NCI-H2029 treated with DMSO at 0.1 percent for 48 hours (cell line): ENCODE data around the gene UROC1.
A peak's percentile ranks its signal among the peaks of the same experiment; 100 is the strongest.
"Not testable (repeated sequence)": the region's sequence is repeated elsewhere in the genome, so short reads cannot be mapped to it uniquely, and the experiment has no call there.

Source experiments
- DNase-seq: peaks from one replicate; lab custom pipeline; 2025; lab: John Stamatoyannopoulos, UW

UROC1 gene

GRCh38 chr3:126546549-126547239 is 29.1 kb upstream of the UROC1 start:
- DNase-seq = no peak

DNA sequence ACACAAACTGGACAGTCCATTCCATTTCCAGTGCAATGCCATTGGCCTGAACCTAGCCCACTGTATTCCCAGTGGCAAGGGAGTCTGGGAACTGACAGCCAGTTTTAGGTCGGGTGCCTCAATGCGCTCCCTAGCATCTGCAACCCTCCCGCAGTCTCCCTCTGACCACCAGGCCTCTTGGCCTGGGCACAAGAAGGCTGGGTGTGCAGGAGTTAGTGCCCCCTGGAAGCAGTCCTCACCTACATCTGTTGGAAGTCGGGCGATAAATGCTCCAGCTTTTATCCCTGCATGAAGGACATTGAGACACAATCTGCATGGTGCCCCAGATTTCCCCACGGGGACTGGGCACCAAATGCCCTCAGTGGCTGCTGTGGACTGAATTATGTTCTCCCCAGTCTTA is 28.4 kb upstream of the UROC1 start:
- no peak for DNase-seq

DNA sequence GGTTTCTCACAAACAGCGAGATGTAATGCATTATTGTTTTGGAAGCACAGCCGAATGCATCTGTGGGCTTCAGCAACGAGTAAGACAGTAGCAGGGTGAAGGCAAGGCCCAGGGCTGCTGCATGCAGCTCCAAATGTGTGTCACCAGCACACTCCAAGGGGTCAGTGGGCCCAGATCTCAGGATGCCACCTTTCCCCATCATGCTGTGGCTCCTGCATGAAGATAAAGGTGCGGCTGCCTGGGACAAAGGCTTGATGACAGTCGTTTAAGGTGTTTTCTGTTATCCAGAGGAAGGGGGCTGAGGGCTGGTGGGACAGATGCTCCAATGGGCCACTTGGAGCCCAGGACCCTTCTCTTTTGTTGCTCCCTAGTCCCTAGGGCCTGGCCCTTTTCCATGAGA is 28.0 kb upstream of the UROC1 start:
- DNase-seq = no peak

DNA sequence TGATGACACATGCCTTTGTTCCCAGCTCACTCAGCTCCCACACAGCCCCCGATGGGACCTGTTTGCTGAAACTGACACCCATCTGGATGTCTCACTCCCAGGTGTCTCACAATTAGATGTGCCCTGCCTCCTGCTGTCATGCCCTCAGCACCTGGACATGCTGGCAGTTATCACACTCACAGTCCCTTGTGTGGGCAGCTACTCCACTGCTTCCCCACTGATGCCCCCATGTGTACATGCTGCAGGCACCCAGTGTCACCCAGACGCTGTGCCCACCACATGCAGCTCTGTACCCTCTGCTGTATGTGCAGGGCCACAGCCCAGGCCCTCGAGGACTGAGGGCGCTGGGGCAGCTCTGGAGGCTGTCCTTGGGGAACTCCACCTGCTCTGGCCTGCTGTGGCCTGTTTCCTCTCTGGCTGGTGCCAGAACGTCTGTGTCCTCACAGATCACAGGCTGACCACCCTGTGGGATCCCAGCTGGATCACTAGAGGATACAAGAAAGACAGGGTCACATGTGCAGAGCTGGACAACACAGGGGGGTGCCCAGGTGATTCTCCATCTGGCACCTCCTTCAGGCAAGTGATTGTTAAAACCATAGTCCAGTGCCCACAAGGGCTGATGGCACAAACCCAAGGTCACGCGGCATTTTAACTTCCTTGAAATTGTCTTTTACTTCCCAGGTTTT is 27.2 kb upstream of the UROC1 start:
- DNase-seq = no peak

DNA sequence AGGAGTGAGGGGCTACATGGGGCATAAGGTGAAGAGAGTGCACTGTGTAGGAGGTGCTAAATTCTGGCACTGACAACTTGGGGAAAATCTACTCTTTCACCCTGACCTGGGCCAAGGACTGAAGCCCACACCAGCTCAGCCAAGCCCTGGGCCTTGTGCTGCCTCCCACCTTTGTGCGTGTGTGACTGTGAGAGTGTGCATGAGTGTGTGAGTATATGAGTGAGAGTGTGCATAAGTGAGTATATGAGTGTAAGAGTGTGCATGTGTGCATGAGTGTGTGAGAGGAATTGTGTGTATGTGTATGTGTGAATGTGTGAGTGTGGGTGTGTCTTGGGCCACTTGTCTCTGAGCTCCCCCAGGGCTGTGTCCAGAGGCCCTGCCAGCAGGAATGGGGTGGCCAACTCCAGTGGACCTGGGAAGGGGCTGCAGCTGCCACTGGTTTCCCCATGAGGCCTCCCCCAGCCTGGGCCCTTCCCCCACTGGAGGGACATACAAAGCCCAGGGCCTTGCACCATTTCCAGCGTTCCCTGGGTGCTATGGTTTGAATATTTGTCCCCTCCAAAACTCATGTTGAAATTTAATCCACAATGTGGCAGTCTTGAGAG is 26.0 kb upstream of the UROC1 start:
- no peak for DNase-seq

DNA sequence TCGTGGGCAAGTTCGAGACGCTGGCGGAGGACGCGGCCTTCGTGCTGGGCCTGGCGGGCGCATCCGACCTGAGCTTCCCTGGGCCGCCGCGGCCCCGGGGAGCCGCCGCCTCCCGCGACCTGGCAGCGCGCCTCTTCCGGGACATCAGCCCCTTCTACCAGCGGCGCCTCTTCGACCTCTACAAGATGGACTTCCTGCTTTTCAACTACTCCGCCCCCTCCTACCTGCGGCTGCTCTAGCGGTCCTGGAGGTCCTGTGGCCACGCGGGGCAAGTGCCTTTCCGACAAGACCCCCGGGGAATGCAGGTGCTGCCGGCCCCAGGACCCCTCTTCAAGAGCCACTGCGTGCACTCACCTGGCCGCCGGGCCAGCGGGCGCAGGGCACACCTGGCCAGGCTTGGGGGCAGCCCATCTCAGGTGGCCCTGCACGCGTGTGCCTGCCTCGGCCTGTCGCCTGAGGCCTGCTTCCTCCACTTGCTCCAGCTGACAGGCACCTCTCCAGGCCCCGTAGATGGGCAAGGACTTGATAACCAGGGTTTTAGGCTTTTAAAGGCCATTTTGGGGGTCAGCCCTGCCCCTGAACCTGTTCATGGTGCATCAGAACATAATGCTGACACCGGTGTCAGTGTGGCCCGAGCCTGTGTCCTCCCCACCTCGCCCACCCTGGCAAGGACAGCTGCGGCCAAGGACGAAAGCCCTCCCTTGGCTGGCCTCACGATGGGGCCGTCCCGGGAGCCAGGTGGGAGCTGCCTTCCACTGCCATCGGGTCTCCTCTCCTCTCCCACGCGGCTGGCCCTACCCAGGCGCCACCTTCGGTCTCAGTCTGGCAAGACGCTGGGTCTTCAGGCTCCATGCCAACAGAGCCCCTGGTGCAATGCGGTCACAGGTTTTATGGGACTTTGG is 25.0 kb upstream of the UROC1 start:
- no peak for DNase-seq

DNA sequence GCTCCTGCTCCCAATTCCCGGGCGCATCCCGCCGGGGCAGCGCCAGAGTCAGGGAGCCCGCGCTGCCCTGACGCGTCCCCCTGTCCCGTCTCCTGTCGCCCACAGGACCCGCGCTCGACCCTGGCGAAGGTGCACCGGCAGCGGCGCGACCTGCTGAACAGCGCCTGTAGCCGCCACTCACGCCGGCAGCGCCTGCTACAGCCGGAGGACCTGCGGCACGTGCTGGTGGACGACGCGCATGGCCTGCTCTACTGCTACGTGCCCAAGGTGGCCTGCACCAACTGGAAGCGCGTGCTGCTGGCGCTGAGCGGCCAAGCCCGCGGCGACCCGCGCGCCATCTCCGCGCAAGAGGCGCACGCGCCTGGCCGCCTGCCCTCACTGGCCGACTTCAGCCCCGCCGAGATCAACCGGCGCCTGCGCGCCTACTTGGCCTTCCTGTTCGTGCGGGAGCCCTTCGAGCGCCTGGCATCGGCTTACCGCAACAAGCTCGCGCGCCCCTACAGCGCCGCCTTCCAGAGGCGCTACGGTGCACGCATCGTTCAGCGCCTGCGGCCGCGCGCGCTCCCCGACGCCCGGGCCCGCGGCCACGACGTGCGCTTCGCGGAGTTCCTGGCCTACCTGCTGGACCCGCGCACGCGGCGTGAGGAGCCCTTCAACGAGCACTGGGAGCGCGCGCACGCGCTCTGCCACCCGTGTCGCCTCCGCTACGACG is 24.2 kb upstream of the UROC1 start:
- DNase-seq = no peak

DNA sequence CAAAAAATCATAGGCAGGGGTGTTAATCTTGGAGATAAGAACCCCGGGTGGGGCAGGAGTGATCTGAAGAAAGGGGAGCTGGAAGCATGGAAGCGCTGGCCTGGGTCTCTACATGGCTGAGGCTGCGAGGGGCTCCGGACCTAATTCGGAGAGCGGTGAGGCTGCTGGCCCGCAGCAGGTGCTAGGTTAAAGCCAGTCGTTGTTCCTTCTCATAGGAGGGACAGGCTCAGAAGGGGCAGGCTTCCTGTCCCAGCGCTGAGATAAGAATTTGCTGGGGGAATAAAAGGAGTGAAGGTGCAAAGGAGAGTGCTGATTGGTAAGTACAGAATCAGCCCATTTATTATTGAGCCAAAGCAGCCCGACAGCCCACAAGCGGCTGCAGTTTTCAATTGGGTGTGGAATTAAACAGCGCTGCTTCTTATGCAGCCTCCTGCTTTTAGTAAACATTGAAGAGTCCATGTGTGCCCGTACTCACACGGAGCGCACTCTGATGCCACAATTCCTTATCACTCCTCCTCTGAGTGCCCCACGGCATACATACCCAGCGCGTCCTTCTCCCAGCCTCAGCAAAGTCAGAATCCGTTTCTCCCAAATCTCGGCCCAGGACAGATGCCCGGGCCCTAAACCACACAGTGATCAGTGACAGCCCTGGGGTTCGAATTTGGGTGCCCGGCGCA is 23.5 kb upstream of the UROC1 start:
- DNase-seq = no peak

- no peak for DNase-seq
These were observed 22.8 kb upstream of the UROC1 start for GRCh38 chr3:126540342-126540849.

DNA sequence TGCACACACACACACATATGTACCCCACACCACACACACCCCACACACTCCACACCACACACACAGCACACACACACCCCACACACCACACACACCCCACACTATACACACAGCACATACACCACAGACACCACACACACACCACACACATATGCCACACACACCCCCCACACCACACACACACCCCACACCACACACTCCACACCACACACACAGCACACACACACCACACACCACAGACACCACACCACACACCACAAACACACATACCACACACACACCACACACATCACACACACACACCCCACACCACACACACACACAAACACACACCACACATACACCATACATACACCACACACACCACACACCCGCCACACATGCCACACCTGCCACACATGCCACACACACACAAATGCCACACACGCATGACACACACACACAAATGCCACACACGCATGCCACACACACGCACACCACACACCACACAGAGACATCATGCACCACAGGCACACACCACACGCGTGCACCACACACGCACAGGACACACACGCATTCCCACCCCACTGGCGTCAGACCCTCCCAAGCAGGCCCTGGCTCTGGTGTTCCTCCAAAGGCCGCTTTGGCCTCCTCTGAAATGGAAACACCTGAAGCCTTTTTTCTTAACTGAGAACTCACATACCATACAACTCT is 22.1 kb upstream of the UROC1 start:
- no peak for DNase-seq

- no peak for DNase-seq
These were observed 21.4 kb upstream of the UROC1 start for GRCh38 chr3:126538966-126539365.

GRCh38 chr3:126538316-126538715 is 20.7 kb upstream of the UROC1 start:
- DNase-seq = no peak

GRCh38 chr3:126537730-126538281 is 20.2 kb upstream of the UROC1 start:
- peak; percentile 77 for DNase-seq

- DNase-seq = peak; percentile 16
These were observed 19.6 kb upstream of the UROC1 start for GRCh38 chr3:126537116-126537729.

DNA sequence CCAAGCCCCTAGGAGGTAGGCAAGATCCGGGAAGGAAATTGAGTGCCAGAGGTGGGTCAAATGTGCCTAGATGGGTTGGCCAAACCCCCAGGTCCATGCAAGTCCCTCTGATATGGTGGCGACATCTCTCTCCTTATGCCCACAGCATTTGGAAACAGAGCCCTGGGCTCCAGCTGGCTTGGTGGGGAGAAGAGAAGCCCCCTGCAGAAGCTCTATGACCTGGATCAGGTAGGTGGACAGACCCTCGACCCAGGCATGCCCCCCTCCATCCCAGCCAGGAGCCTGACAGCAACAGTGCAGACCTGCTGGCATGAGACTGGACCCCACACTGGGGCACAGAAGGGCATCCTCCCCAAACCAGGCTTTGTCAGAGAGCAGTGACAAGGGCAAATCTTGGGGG is 18.6 kb upstream of the UROC1 start:
- DNase-seq = no peak

DNA sequence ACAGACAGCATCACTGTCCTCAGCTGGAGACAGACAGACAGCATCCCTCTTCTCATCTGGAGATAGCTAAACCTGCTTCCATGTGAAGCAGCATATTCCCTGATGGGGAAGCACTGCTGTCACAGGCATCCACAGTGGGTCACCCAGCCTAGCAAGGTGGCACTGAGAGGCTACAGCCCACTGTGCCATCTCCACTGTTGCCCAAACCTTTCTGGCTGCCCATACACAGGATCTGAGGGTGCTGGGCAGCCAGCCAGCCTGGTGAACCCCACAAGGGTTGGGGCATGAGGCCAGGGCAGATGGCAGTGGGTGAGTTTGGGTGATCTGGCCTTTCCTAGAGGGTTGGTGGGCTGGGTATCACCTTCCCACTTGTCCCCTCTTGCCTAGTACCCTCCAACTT is 18.1 kb upstream of the UROC1 start:
- DNase-seq = no peak

DNA sequence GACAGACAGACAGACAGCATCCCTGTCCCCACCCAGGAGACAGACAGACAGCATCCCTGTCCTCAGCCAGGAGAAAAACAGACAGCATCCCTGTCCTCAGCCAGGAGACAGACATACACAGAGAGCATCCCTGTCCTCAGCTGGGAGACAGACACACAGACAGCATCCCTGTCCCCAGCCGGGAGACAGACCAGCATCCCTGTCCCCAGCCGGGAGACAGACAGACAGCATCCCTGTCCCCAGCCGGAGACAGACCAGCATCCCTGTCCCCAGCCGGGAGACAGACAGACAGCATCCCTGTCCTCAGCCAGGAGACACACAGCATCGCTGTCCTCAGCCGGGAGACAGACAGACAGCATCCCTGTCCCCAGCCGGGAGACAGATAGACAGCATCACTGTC is 17.1 kb upstream of the UROC1 start:
- not testable (repeated sequence) for DNase-seq

DNA sequence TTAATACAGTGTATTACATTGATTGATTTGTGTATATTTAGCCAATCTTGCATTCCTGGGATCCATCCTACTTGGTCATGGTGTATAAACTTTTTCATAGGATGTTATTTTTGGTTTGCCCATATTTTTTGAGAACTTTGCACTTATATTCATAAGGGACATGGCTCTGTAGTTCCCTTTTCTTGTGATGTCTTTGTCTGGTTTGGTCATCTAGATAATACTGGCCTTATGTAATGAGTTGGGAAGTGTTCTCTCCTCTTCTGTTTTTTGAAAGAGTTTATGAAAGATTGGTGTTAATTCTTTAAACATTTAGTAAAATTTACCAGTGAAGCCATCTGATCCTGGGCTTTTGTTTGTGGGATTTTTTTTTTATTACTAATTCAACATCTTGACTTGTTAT is 15.9 kb upstream of the UROC1 start:
- DNase-seq = no peak

DNA sequence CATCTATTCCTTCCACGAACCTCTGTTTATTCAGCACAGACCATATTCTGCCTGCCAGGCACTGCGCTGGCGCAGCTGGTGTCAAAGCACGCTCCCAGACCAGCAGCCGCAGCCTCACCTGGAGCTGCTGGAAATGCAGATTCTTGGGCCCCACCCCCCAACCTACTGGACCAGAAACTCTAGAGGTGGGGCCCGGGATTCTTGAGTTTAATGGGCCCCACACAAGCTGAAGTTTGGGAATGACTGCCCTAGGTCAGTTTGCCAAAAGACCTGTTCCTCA is 13.4 kb upstream of the UROC1 start:
- no peak for DNase-seq
